ENCODE measurements around the gene PCGF2. TPM values are rescaled to one million over a fixed set of nuclear protein-coding genes. Genes with fewer than 3 reads are reported as not detected.

The PCGF2 gene
- polyA plus RNA-seq, 1 donor from 2014 or later: 11.7 TPM

DNA sequence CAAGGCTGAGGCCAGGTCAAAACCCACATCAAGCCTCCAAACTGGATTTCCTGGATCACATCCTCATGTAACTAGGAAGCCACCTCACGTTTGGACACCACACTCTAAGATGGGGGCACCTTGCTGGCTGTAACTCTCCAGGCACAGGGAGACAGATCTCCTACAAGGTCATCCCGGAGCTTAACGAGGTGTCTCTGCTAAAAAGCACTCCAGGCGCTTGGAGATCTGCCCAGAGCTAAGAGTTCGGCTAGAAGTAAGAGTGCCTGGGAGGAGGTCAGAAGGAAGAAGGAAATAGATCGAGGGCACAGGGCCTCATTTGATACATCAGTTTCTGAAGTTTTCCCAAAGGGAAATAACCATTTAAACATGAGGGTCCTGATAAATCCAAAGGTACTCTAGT lies 20.3 kb upstream of the PCGF2 start:
- Histone ChIP-seq H3F3A (ENCODE audit: insufficient read depth, low read length, poor library complexity, severe bottlenecking) (no peaks in the 10 kb centered on the region), H3K9ac (ENCODE audit: low read length) (no peak overlapping the region), H3K4me3 (ENCODE audit: low read length) (no peak overlapping the region), H4K20me1 (ENCODE audit: insufficient read depth) (no peaks in the 10 kb centered on the region), H3K36me3 (ENCODE audit: insufficient read depth, low read length) (peaks cover 13% of the 10 kb centered on the region), H3K27ac (ENCODE audit: low read length) (no peak overlapping the region), H3K9me3 (ENCODE audit: low read length) (no peaks in the 10 kb centered on the region), H3K4me2 (ENCODE audit: low read length) (no peak overlapping the region), H3K9me2 (ENCODE audit: insufficient read depth, low read length) (no peaks in the 10 kb centered on the region), H3K27me3 (ENCODE audit: insufficient read depth, low read depth, low read length) (no peaks in the 10 kb centered on the region), H3K79me2 (replicated peaks; ENCODE audit: insufficient read depth, low read length) (no peaks in the 10 kb centered on the region), H2AFZ (ENCODE audit: low read depth, low read length) (no peak overlapping the region)
- TF ChIP-seq RAD21 (conservative IDR thresholded peaks at IDR 0.05): no peak
- TF ChIP-seq EP300 (conservative IDR thresholded peaks at IDR 0.05; ENCODE audit: poor library complexity, severe bottlenecking): no peak

DNA sequence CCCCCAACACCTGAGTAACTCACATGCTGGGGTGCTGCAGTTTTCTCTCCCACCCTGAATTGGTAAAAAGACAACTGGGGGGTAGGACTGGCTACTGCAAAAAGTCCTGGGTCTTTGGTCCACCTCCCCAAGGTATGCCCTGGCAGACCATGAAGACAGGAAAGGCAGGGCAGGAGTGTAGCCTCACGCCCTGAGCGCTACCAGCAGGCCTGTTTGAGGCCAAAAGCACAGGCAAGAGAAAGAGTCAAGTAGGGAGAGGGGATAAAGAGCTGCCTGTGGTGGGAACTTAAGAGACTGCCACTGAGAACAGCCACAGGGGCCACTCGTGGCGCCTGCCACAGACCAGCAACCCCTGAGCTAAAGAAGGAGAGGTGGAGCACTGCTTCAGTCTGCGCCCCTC lies 18.2 kb upstream of the PCGF2 start:
- TF ChIP-seq, protein P1, sequence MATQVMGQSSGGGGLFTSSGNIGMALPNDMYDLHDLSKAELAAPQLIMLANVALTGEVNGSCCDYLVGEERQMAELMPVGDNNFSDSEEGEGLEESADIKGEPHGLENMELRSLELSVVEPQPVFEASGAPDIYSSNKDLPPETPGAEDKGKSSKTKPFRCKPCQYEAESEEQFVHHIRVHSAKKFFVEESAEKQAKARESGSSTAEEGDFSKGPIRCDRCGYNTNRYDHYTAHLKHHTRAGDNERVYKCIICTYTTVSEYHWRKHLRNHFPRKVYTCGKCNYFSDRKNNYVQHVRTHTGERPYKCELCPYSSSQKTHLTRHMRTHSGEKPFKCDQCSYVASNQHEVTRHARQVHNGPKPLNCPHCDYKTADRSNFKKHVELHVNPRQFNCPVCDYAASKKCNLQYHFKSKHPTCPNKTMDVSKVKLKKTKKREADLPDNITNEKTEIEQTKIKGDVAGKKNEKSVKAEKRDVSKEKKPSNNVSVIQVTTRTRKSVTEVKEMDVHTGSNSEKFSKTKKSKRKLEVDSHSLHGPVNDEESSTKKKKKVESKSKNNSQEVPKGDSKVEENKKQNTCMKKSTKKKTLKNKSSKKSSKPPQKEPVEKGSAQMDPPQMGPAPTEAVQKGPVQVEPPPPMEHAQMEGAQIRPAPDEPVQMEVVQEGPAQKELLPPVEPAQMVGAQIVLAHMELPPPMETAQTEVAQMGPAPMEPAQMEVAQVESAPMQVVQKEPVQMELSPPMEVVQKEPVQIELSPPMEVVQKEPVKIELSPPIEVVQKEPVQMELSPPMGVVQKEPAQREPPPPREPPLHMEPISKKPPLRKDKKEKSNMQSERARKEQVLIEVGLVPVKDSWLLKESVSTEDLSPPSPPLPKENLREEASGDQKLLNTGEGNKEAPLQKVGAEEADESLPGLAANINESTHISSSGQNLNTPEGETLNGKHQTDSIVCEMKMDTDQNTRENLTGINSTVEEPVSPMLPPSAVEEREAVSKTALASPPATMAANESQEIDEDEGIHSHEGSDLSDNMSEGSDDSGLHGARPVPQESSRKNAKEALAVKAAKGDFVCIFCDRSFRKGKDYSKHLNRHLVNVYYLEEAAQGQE (IDR thresholded peaks at IDR 0.05; ENCODE audit: borderline replicate concordance): no peak
- TF ChIP-seq RAD21 (conservative IDR thresholded peaks at IDR 0.05): no peak
- TF ChIP-seq TAF1 (IDR thresholded peaks at IDR 0.05; ENCODE audit: low read depth): no peak
- no peak for TF ChIP-seq SMC3 (conservative IDR thresholded peaks at IDR 0.05; ENCODE audit: poor library complexity)
- TF ChIP-seq POLR2AphosphoS5 (IDR thresholded peaks at IDR 0.05): no peak
- no peak for TF ChIP-seq MXI1 (conservative IDR thresholded peaks at IDR 0.05; ENCODE audit: poor library complexity, severe bottlenecking)
- TF ChIP-seq, protein P2, sequence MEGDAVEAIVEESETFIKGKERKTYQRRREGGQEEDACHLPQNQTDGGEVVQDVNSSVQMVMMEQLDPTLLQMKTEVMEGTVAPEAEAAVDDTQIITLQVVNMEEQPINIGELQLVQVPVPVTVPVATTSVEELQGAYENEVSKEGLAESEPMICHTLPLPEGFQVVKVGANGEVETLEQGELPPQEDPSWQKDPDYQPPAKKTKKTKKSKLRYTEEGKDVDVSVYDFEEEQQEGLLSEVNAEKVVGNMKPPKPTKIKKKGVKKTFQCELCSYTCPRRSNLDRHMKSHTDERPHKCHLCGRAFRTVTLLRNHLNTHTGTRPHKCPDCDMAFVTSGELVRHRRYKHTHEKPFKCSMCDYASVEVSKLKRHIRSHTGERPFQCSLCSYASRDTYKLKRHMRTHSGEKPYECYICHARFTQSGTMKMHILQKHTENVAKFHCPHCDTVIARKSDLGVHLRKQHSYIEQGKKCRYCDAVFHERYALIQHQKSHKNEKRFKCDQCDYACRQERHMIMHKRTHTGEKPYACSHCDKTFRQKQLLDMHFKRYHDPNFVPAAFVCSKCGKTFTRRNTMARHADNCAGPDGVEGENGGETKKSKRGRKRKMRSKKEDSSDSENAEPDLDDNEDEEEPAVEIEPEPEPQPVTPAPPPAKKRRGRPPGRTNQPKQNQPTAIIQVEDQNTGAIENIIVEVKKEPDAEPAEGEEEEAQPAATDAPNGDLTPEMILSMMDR (IDR thresholded peaks at IDR 0.05; ENCODE audit: poor library complexity, severe bottlenecking): no peak
- no peak for TF ChIP-seq EP300 (conservative IDR thresholded peaks at IDR 0.05; ENCODE audit: poor library complexity, severe bottlenecking)
- no peak for TF ChIP-seq EZH2 (IDR thresholded peaks at IDR 0.05; ENCODE audit: borderline replicate concordance, insufficient read depth, low read length, poor library complexity, severe bottlenecking)
- H3K27me3 ChIP-seq (ENCODE audit: insufficient read depth, low read depth, low read length): no peaks in the 10 kb centered on the region

DNA sequence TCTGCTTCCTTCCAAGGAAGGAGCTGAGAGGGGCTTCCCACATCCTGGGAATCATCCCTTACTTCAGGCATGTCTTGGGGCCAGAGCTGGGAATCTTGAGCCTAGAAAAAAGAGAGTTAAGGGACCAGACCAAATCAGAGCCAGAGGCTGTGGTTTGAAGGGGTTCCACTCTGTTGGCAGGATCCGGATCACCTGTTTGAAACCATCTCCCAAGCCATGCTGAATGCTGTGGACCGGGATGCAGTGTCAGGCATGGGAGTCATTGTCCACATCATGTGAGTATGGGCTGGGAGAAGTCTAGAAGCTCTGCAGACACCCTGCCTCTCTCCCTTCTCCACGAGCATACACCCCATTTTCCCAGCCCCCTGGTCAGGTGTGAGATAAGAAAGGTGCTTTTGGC lies 14.1 kb upstream of the PCGF2 start:
- Histone ChIP-seq H3K4me3 (ENCODE audit: low read length) (no peak overlapping the region), H3K79me2 (replicated peaks; ENCODE audit: insufficient read depth, low read length) (no peaks in the 10 kb centered on the region), H4K20me1 (ENCODE audit: insufficient read depth) (no peaks in the 10 kb centered on the region), H3F3A (ENCODE audit: insufficient read depth, low read length, poor library complexity, severe bottlenecking) (no peaks in the 10 kb centered on the region), H3K4me2 (ENCODE audit: low read length) (no peak overlapping the region), H3K9me2 (ENCODE audit: insufficient read depth, low read length) (no peaks in the 10 kb centered on the region), H2AFZ (ENCODE audit: low read depth, low read length) (no peak overlapping the region), H3K27me3 (ENCODE audit: insufficient read depth, low read depth, low read length) (no peaks in the 10 kb centered on the region), H3K36me3 (ENCODE audit: insufficient read depth, low read length) (peaks cover 7% of the 10 kb centered on the region), H3K9ac (ENCODE audit: low read length) (no peak overlapping the region), H3K9me3 (ENCODE audit: low read length) (no peaks in the 10 kb centered on the region), H3K27ac (ENCODE audit: low read length) (no peak overlapping the region)
- TF ChIP-seq, protein P1 (IDR thresholded peaks at IDR 0.05; ENCODE audit: borderline replicate concordance): no peak
- TF ChIP-seq SMC3 (conservative IDR thresholded peaks at IDR 0.05; ENCODE audit: poor library complexity): no peak
- TF ChIP-seq EZH2 (IDR thresholded peaks at IDR 0.05; ENCODE audit: borderline replicate concordance, insufficient read depth, low read length, poor library complexity, severe bottlenecking): no peak
- TF ChIP-seq EP300 (conservative IDR thresholded peaks at IDR 0.05; ENCODE audit: poor library complexity, severe bottlenecking): no peak
- no peak for TF ChIP-seq MXI1 (conservative IDR thresholded peaks at IDR 0.05; ENCODE audit: poor library complexity, severe bottlenecking)
- TF ChIP-seq, protein P2 (IDR thresholded peaks at IDR 0.05; ENCODE audit: poor library complexity, severe bottlenecking): no peak
- TF ChIP-seq RAD21 (conservative IDR thresholded peaks at IDR 0.05): no peak
- no peak for TF ChIP-seq POLR2AphosphoS5 (IDR thresholded peaks at IDR 0.05)
- no peak for TF ChIP-seq TAF1 (IDR thresholded peaks at IDR 0.05; ENCODE audit: low read depth)

More for the DNA sequence above, 18.2 kb upstream of the PCGF2 start:
- H3K4me3 ChIP-seq (ENCODE audit: low read length): no peak overlapping the region
- H3K36me3 ChIP-seq (ENCODE audit: insufficient read depth, low read length): peaks cover 7% of the 10 kb centered on the region
- no peak overlapping the region for H3K4me2 ChIP-seq (ENCODE audit: low read length)
- H3K9me2 ChIP-seq (ENCODE audit: insufficient read depth, low read length): no peaks in the 10 kb centered on the region
- no peak overlapping the region for H3K27ac ChIP-seq (ENCODE audit: low read length)
- H3F3A ChIP-seq (ENCODE audit: insufficient read depth, low read length, poor library complexity, severe bottlenecking): no peaks in the 10 kb centered on the region
- no peaks in the 10 kb centered on the region for H4K20me1 ChIP-seq (ENCODE audit: insufficient read depth)
- no peak overlapping the region for H3K9ac ChIP-seq (ENCODE audit: low read length)
- no peaks in the 10 kb centered on the region for H3K9me3 ChIP-seq (ENCODE audit: low read length)
- H2AFZ ChIP-seq (ENCODE audit: low read depth, low read length): no peak overlapping the region
- no peaks in the 10 kb centered on the region for H3K79me2 ChIP-seq (replicated peaks; ENCODE audit: insufficient read depth, low read length)

Data from neural cell (in vitro differentiated cells).